OCI-LY3 (cell line): ENCODE data around the gene ARRDC2.

Experiments used
- CTCF ChIP-seq: fragments of 200-600, 300-600 bp; sonication (generic); IDR thresholded peaks from 2 replicates; pipeline ENCODE4 v1.5.1; 2014; ENCODE audit warnings: antibody characterized with exemption, low read length, low read depth
- EZH2phosphoT487 ChIP-seq: fragments of 200-600 bp; shearing (Covaris generic); IDR thresholded peaks from 2 replicates; pipeline ENCODE4 v1.6.1; 2018; ENCODE audit warnings: antibody characterized with exemption, mixed run types, low read depth

- TF ChIP-seq CTCF (no peak), EZH2phosphoT487 (no peak)
Observed at GRCh38 chr19:18000915-18001776, 6.8 kb upstream of the ARRDC2 start.
